GM19035 (cell line): Measurements from ENCODE around the gene RALGPS2.

Experiments
- ATAC-seq: cut with Tn5 transposase; IDR thresholded peaks from one replicate; pipeline ENCODE4 v1.9.1; 2021; ENCODE audit not compliant: unreplicated experiment

Gene RALGPS2

GRCh38 chr1:178724728-178725465 is at the start of gene RALGPS2:
TSS of gene RALGPS2 (plus strand) at chr1:178725244. CDS start at chr1:178776765, 51,521 bp downstream.
- ATAC-seq = peak; percentile 76

- no peak for ATAC-seq
These were observed 45.8 kb upstream of the RALGPS2 start for GRCh38 chr1:178679237-178679636.

DNA sequence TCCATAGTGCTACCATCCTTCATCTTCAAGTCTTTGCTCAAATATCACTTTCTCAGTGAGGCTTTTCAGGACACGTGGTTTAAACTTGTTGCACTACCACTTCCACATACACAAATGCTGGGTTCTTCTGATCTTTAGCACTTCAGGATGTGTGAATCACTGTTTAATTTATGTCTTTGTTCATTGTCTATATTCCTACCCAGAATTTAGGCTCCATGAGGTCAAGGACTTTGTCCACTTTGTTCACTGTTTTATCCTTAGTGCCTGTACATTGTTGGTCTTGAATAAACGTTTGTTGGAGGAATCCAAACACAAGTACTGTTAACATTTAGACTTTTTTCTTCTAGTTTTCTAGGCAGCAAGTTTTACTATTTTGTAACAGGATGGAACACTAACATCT is 42.6 kb upstream of the RALGPS2 start:
- ATAC-seq = no peak

- no peak for ATAC-seq
These were observed 42.2 kb upstream of the RALGPS2 start for GRCh38 chr1:178682886-178683285.

DNA sequence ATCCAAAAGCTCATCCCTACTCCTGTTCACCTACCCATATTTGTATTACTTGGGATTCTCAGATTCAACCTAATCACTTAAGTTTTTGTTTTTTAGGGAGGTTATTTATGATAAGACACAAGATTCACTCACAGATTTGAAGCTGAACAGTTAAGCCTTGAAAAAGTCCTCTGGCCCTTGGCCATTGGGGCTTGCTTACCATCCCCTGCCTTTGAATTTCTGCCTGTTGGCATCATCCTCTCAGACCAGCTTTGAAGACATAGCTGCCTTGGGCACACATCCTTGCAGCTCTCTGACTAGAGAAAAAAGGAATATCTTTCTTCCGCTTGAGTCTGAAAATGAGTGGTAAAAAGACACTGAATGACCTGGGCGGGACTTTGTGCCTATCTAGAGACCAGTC is 41.8 kb upstream of the RALGPS2 start:
- ATAC-seq = no peak

- no peak for ATAC-seq
These were observed 40.9 kb upstream of the RALGPS2 start for GRCh38 chr1:178684111-178684510.

DNA sequence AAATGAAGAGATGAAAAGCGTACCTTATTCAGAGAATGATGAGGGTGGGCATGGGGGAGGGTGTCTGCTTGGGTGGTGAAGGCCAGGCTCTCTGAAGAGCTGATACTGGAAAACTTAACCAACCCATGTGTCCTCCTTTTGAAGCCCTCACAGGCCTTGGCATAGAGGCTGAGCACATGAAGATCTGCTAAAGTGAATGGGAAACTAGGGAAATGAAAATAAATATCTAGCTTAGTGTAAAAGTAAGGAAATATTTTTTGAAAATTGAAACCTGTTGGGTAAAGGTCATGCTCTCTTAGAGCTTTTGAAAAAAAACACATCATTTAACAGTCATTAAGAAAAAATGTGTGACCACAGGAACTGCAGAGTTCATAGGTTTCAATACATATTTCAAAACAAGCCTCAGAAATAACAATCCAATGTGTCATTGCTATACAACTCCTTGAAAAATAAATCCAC is 40.5 kb upstream of the RALGPS2 start:
- peak; percentile 86 for ATAC-seq

GRCh38 chr1:178686407-178686806 is 38.6 kb upstream of the RALGPS2 start:
- no peak for ATAC-seq

- no peak for ATAC-seq
These were observed 36.8 kb upstream of the RALGPS2 start for GRCh38 chr1:178688244-178688643.

- ATAC-seq = no peak
These were observed 35.3 kb upstream of the RALGPS2 start for GRCh38 chr1:178689769-178690168.

GRCh38 chr1:178690496-178690895 is 34.5 kb upstream of the RALGPS2 start:
- ATAC-seq = no peak

DNA sequence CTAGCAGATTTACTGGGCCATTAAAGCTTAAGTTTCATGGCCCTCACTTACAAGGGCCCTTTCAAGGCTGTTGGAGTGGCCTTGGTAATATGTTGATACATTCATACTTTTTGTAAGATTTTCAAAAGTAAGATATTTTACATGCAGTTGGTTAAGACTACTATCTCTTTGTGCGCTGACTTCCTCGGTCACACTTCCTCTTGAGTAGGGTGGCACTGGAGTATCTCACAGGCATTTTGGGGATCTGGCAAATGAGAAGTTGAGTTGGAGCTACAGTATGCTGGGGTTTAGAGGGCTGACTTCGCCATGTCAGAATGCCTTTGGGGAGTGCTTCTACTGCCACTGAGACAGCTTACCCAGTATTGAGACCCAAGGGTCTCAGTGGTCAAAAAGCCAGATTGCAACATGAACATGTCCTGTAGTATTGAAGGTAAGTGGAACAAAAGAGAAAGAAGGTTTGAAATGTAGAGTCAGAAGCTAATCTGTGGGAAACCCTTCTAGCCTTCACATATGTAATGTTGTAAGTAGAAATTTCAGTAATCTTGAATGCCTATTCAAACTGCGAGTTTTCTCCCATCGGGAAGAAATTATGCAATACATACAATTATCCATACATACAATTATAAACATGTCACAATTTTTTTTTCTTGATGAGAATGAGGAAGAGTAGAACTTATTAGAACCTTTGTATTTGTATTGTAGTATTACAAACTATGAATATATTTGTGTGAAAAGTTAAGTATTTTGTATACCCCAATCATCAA is 32.3 kb upstream of the RALGPS2 start:
- no peak for ATAC-seq

GRCh38 chr1:178693366-178693765 is 31.7 kb upstream of the RALGPS2 start:
- ATAC-seq = no peak

GRCh38 chr1:178694923-178695525 is 30.0 kb upstream of the RALGPS2 start:
- no peak for ATAC-seq

- no peak for ATAC-seq
These were observed 22.9 kb upstream of the RALGPS2 start for GRCh38 chr1:178702146-178702545.

DNA sequence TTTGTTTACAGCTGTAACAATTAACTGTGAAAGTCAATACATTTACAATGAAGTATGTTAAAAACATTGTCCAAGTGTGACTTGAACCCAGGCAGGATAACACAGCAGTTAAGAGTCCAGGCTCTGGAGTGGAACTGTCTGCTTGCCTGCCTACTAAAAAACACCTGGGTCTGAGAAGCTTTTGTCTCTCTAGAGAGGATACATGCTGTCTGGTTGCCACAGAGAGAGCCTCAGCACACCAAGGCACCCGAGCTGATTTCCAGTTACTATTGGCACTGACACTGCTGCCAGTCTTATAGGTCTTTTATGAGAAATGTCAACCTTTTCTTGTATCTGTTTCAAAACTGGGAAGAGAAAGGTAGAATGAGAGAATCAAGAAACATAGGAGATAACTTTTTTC is 20.2 kb upstream of the RALGPS2 start:
- ATAC-seq = no peak

DNA sequence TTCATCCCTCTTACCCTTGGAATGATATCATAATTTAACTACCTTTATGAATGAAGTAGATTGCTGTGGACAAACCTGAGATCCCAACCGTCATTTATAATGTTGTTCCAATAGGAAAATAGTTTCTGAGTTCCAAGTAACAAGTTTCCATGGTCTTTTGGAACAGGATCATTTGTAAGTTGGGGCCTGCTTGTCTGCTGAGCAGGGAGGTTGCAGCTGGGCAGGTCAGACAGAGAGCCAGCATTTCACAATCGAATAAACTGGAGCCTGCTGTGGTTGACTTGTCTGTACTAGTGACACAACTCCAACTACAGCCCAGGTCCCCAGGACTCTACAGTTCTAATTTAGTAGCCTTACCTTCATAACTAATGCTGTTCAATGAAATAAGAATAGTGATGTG is 18.6 kb upstream of the RALGPS2 start:
- no peak for ATAC-seq

GRCh38 chr1:178713259-178713658 is 11.8 kb upstream of the RALGPS2 start:
- ATAC-seq = no peak

- ATAC-seq = no peak
These were observed 10.6 kb upstream of the RALGPS2 start for GRCh38 chr1:178714453-178714852.

- no peak for ATAC-seq
These were observed 8.9 kb upstream of the RALGPS2 start for GRCh38 chr1:178716111-178716510.

DNA sequence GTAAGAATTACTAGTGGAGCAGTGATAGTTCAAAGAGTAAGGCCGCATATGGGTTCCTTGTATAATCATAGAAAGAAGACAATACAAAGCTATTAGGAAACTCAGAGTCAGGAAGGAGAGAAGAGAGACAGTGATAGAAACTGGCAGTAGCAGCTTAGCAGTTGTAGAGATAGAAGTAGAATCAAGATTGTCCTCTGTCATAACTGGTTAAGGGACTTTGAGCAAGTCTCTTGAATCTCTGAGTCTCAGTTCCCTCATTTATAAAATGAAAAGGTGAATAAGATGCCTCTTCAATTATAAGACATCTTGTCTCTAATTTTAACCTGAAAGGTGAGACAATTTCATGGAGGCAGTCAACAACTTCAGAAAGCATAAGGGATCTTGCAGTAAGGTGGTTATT is 6.5 kb upstream of the RALGPS2 start:
- no peak for ATAC-seq

DNA sequence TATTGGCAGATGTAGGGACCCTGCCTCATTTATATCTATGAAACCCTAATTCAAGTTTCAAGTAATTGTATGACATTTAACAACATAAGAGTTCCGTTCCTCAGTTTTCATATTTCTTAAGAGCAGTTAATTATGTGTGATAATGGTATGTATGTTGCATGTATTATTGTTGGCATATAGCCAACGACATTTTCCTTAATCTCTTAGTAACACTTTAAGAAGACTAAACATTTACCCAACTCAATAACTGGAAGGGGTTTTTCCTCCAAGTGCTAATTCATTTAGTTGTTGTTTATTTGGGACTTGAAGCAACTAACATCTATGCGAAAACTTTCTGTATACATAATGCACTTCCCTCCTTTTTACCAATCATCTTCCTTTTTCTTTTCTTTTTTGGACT is 1.5 kb upstream of the RALGPS2 start:
- no peak for ATAC-seq
